CD8-positive, alpha-beta memory T cell (primary cell): ENCODE measurements around the gene CLIC5. TPM values are rescaled to one million over a fixed set of nuclear protein-coding genes. Genes with fewer than 3 reads are reported as not detected.

Experiments used
- CTCF ChIA-PET: fragments of 350-600 bp; sonication (Branson Sonifier 250); formaldehyde crosslinking; loops from one replicate; lab custom pipeline; 2021; ENCODE audit warnings: antibody characterized with exemption; lab: Charles Lee
- POLR2A ChIA-PET: fragments of 350-600 bp; sonication (Branson Sonifier 250); formaldehyde crosslinking; loops from one replicate; lab custom pipeline; 2021; ENCODE audit warnings: antibody characterized with exemption; lab: Charles Lee
- DNase-seq, 5 donors: peaks; one replicate each; pipeline versions ENCODE4 v3.0.0 to v3.0.0-alpha.2; 2020 to 2022; ENCODE audit warnings: mixed read lengths in 1 of 5
- H3K27ac ChIP-seq: one replicate; pipeline ENCODE4 v1.7.0; 2013; ENCODE audit warnings: low read depth, mild to moderate bottlenecking, low read length, moderate library complexity
- H3K27me3 ChIP-seq: 2 replicates; pipeline ENCODE4 v1.7.0; 2013; ENCODE audit warnings: low read length, mild to moderate bottlenecking; ENCODE audit not compliant: insufficient read depth, poor library complexity, severe bottlenecking
- H3K36me3 ChIP-seq: 2 replicates; pipeline ENCODE4 v1.7.0; 2013; ENCODE audit warnings: mild to moderate bottlenecking, low read length, moderate library complexity; ENCODE audit not compliant: insufficient read depth
- H3K4me1 ChIP-seq: 2 replicates; pipeline ENCODE4 v1.7.0; 2013; ENCODE audit warnings: mild to moderate bottlenecking, low read length, moderate library complexity; ENCODE audit not compliant: insufficient read depth
- H3K4me3 ChIP-seq: 2 replicates; pipeline ENCODE4 v1.7.0; 2013; ENCODE audit warnings: mild to moderate bottlenecking, low read length
- H3K9me3 ChIP-seq: 2 replicates; pipeline ENCODE4 v1.7.0; 2013; ENCODE audit warnings: mild to moderate bottlenecking, low read length
- H3K27ac Mint-ChIP-seq, 8 donors: one replicate each; pipeline ENCODE4 v1.8.0; 2020 to 2021; ENCODE audit warnings: mixed read lengths in 8 of 8, mild to moderate bottlenecking in 6 of 8, inconsistent platforms in 3 of 8, moderate library complexity in 3 of 8
- H3K27me3 Mint-ChIP-seq, 2 donors: one replicate each; pipeline ENCODE4 v1.8.0; 2020 to 2021; ENCODE audit warnings: mixed read lengths in 2 of 2, mild to moderate bottlenecking in 1 of 2, moderate library complexity in 1 of 2
- H3K36me3 Mint-ChIP-seq, 3 donors: one replicate each; pipeline ENCODE4 v1.8.0; 2020 to 2021; ENCODE audit warnings: mixed read lengths in 3 of 3, inconsistent platforms in 1 of 3, mild to moderate bottlenecking in 1 of 3
- H3K4me1 Mint-ChIP-seq, 3 donors: one replicate each; pipeline ENCODE4 v1.8.0; 2020 to 2021; ENCODE audit warnings: mixed read lengths in 3 of 3, inconsistent platforms in 1 of 3, mild to moderate bottlenecking in 1 of 3
- H3K4me3 Mint-ChIP-seq, 7 donors: one replicate each; pipeline ENCODE4 v1.8.0; 2020 to 2021; ENCODE audit warnings: mixed read lengths in 7 of 7, mild to moderate bottlenecking in 6 of 7, moderate library complexity in 4 of 7, inconsistent platforms in 2 of 7
- H3K9me3 Mint-ChIP-seq, 5 donors: one replicate each; pipeline ENCODE4 v1.8.0; 2020 to 2022; ENCODE audit warnings: mixed read lengths in 5 of 5, mild to moderate bottlenecking in 3 of 5, moderate library complexity in 2 of 5, inconsistent platforms in 1 of 5
- polyA plus RNA-seq: library from polyadenylated mRNA; unstranded; fragments of 300-500 nt; fragmentation: Illumina TruSeq; gene quantifications from one replicate; pipeline ENCODE4 v1.2.3, GENCODE V29; 2021
- total RNA-seq, 2 experiments: library from RNA; stranded (reverse); gene quantifications; one replicate each; pipeline ENCODE4 v1.2.3, GENCODE V29; 2021

Gene CLIC5
- total and polyA plus RNA-seq, 3 experiments from 2014 or later: 4.8 to 7.2 (median 6.4) TPM

- no peak overlapping the region for H3K4me3 Mint-ChIP-seq
- H3K27ac ChIP-seq: no peak overlapping the region
- peaks cover 4 to 36% of the 10 kb centered on the region in 2 donors for H3K27me3 Mint-ChIP-seq
- POLR2A ChIA-PET: no interaction called here
- H3K36me3 ChIP-seq: no peaks in the 10 kb centered on the region
- H3K9me3 ChIP-seq: no peaks in the 10 kb centered on the region
- H3K27me3 ChIP-seq: no peaks in the 10 kb centered on the region
- peaks cover 1 to 17% (median 8%) of the 10 kb centered on the region in 3 donors for H3K4me1 Mint-ChIP-seq
- CTCF ChIA-PET: no interaction called here
- no peaks in the 10 kb centered on the region for H3K4me1 ChIP-seq
- peaks cover 0 to 5% (median 1%) of the 10 kb centered on the region in 3 donors for H3K36me3 Mint-ChIP-seq
- no peak for DNase-seq
- H3K27ac Mint-ChIP-seq: no peak overlapping the region
- H3K9me3 Mint-ChIP-seq: no peaks in the 10 kb centered on the region
- H3K4me3 ChIP-seq: no peak overlapping the region
These were observed 41.4 kb upstream of the CLIC5 start for GRCh38 chr6:46056906-46057529.

GRCh38 chr6:46054516-46054915, 38.9 kb upstream of the CLIC5 start:
- Mint-ChIP-seq H3K4me3 (no peak overlapping the region), H3K9me3 (no peaks in the 10 kb centered on the region), H3K4me1 (peaks cover 0 to 11% (median 8%) of the 10 kb centered on the region in 3 donors), H3K27ac (no peak overlapping the region), H3K27me3 (peaks cover 4 to 40% of the 10 kb centered on the region in 2 donors), H3K36me3 (peaks cover 0 to 5% (median 1%) of the 10 kb centered on the region in 3 donors)
- Histone ChIP-seq H3K27ac (no peak overlapping the region), H3K4me3 (no peak overlapping the region), H3K36me3 (no peaks in the 10 kb centered on the region), H3K27me3 (no peaks in the 10 kb centered on the region), H3K9me3 (no peaks in the 10 kb centered on the region), H3K4me1 (no peaks in the 10 kb centered on the region)
- ChIA-PET CTCF (no interaction called here), POLR2A (no interaction called here)
- DNase-seq: no peak

- H3K27me3 Mint-ChIP-seq: peaks cover 2 to 36% of the 10 kb centered on the region in 2 donors
- H3K27ac Mint-ChIP-seq: no peak overlapping the region
- DNase-seq: no peak
- H3K4me1 ChIP-seq: no peaks in the 10 kb centered on the region
- H3K27ac ChIP-seq: no peak overlapping the region
- H3K36me3 Mint-ChIP-seq: peaks cover 0 to 5% (median 2%) of the 10 kb centered on the region in 3 donors
- no peak overlapping the region for H3K4me3 ChIP-seq
- H3K36me3 ChIP-seq: no peaks in the 10 kb centered on the region
- ChIA-PET POLR2A (no interaction called here), CTCF (interaction anchor here (1.1 to 1.3 kb wide), 2 partner anchors 10 to 37 kb away, joined by 5 to 6 read pairs; no protein-coding TSS in a partner anchor)
- no peaks in the 10 kb centered on the region for H3K27me3 ChIP-seq
- H3K4me3 Mint-ChIP-seq: no peak overlapping the region
- H3K4me1 Mint-ChIP-seq: peaks cover 0 to 11% (median 8%) of the 10 kb centered on the region in 3 donors
- H3K9me3 Mint-ChIP-seq: no peaks in the 10 kb centered on the region
- no peaks in the 10 kb centered on the region for H3K9me3 ChIP-seq
These were observed 37.6 kb upstream of the CLIC5 start for GRCh38 chr6:46053039-46053933.

- Mint-ChIP-seq H3K27me3 (peaks cover 2 to 28% of the 10 kb centered on the region in 2 donors), H3K4me3 (no peak overlapping the region), H3K9me3 (no peaks in the 10 kb centered on the region), H3K27ac (no peak overlapping the region), H3K4me1 (peaks cover 0 to 11% (median 8%) of the 10 kb centered on the region in 3 donors), H3K36me3 (peaks cover 0 to 5% (median 2%) of the 10 kb centered on the region in 3 donors)
- H3K27me3 ChIP-seq: no peaks in the 10 kb centered on the region
- POLR2A ChIA-PET: no interaction called here
- H3K36me3 ChIP-seq: no peaks in the 10 kb centered on the region
- H3K4me3 ChIP-seq: no peak overlapping the region
- no peaks in the 10 kb centered on the region for H3K9me3 ChIP-seq
- no peak for DNase-seq
- no peak overlapping the region for H3K27ac ChIP-seq
- CTCF ChIA-PET: interaction anchor here (1.1 kb wide), 1 partner anchor 9 kb away, joined by 6 read pairs; no protein-coding TSS in a partner anchor
- no peaks in the 10 kb centered on the region for H3K4me1 ChIP-seq
These were observed 36.8 kb upstream of the CLIC5 start for GRCh38 chr6:46052479-46052878.

- Histone ChIP-seq H3K36me3 (no peaks in the 10 kb centered on the region), H3K27me3 (no peaks in the 10 kb centered on the region), H3K27ac (no peak overlapping the region), H3K4me1 (no peaks in the 10 kb centered on the region), H3K9me3 (no peaks in the 10 kb centered on the region), H3K4me3 (no peak overlapping the region)
- H3K27me3 Mint-ChIP-seq: peaks cover 2 to 24% of the 10 kb centered on the region in 2 donors
- peaks cover 0 to 11% (median 8%) of the 10 kb centered on the region in 3 donors for H3K4me1 Mint-ChIP-seq
- ChIA-PET POLR2A (no interaction called here), CTCF (interaction anchor here (1.1 kb wide), 1 partner anchor 9 kb away, joined by 6 read pairs; no protein-coding TSS in a partner anchor)
- no peak overlapping the region for H3K4me3 Mint-ChIP-seq
- no peak overlapping the region for H3K27ac Mint-ChIP-seq
- peaks cover 0 to 5% (median 2%) of the 10 kb centered on the region in 3 donors for H3K36me3 Mint-ChIP-seq
- H3K9me3 Mint-ChIP-seq: no peaks in the 10 kb centered on the region
- no peak for DNase-seq
These were observed 36.3 kb upstream of the CLIC5 start for GRCh38 chr6:46051962-46052361.

- POLR2A ChIA-PET: no interaction called here
- H3K27ac Mint-ChIP-seq: no peak overlapping the region
- H3K27me3 Mint-ChIP-seq: peaks cover 2 to 16% of the 10 kb centered on the region in 2 donors
- no peak overlapping the region for H3K4me3 Mint-ChIP-seq
- H3K36me3 ChIP-seq: no peaks in the 10 kb centered on the region
- no peak overlapping the region for H3K4me3 ChIP-seq
- no peaks in the 10 kb centered on the region for H3K9me3 ChIP-seq
- no peaks in the 10 kb centered on the region for H3K27me3 ChIP-seq
- no peak for DNase-seq
- no peak overlapping the region for H3K27ac ChIP-seq
- H3K4me1 ChIP-seq: no peaks in the 10 kb centered on the region
- H3K9me3 Mint-ChIP-seq: no peaks in the 10 kb centered on the region
- CTCF ChIA-PET: no interaction called here
- H3K4me1 Mint-ChIP-seq: peaks cover 0 to 11% (median 8%) of the 10 kb centered on the region in 3 donors
- peaks cover 0 to 4% (median 2%) of the 10 kb centered on the region in 3 donors for H3K36me3 Mint-ChIP-seq
These were observed 35.3 kb upstream of the CLIC5 start for GRCh38 chr6:46050845-46051405.

GRCh38 chr6:46048646-46049297, 33.1 kb upstream of the CLIC5 start:
- no peak for DNase-seq
- Mint-ChIP-seq H3K27me3 (peaks cover 2 to 11% of the 10 kb centered on the region in 2 donors), H3K4me1 (peaks cover 0 to 11% (median 8%) of the 10 kb centered on the region in 3 donors), H3K9me3 (no peaks in the 10 kb centered on the region), H3K27ac (no peak overlapping the region), H3K4me3 (no peak overlapping the region), H3K36me3 (peaks cover 0 to 2% (median 0%) of the 10 kb centered on the region in 3 donors)
- CTCF ChIA-PET: no interaction called here
- H3K27ac ChIP-seq: no peak overlapping the region
- no peaks in the 10 kb centered on the region for H3K36me3 ChIP-seq
- POLR2A ChIA-PET: no interaction called here
- H3K4me1 ChIP-seq: no peaks in the 10 kb centered on the region
- no peaks in the 10 kb centered on the region for H3K27me3 ChIP-seq
- H3K4me3 ChIP-seq: no peak overlapping the region
- no peaks in the 10 kb centered on the region for H3K9me3 ChIP-seq
